GM19025 (cell line): ENCODE measurements around the gene LTB4R.
"Not testable (repeated sequence)": the region's sequence is repeated elsewhere in the genome, so short reads cannot be mapped to it uniquely, and the experiment has no call there.

Experiments used
- ATAC-seq: cut with Tn5 transposase; IDR thresholded peaks from one replicate; pipeline ENCODE4 v1.9.1; 2021; ENCODE audit warnings: mild to moderate bottlenecking, low read depth, moderate library complexity; ENCODE audit not compliant: unreplicated experiment

LTB4R gene

GRCh38 chr14:24338843-24339242 lies 27.5 kb downstream of the LTB4R start:
- no peak for ATAC-seq

DNA sequence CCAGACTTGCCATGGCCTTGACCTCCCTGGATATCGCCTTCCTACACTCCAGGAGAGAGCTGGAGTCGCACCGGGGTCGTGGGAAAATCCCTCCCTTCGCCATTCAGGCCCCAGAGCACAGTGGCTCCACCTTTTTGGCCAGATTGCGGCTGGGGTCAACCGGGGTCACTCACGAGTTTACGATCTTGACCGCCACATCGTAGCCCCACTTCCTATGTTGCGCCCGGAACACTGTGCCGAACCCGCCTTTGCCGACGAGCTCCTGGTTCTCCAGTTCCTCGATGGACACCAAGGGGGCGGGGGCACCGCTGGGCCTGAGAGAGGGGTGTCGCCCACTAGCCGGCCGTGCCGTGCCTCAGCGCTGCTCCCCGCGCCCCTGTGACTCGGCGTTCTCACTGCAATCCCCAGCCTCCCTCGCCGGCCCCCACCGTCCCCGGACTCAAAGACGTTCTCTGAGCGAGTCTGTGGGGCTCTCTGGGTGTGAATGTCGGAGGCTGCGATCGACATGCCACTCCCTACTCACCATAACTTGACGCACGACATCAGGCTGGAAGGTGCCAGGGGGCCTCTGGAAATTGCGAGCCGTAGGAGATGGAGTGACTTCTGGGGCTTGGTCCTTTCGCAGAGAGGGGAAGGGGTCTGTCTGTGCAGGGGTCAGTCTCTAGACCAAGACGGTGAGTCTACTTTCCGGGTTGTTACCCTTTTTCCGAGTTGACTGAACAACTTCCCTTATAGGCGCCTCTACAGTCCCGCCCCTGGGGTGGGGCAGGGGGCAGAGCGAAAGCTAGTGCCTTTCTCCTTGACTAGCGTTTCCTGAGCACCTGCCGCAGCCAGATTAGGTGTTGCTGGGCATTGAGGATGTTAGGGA lies 28.2 kb downstream of the LTB4R start, which contains the start of gene RIPK3:
Gene RIPK3, minus strand, starts transcription at position 708 of the 868 bp plus-strand sequence. Its CDS starts 165 bp downstream, at position 543.
- peak; percentile 84 for ATAC-seq

GRCh38 chr14:24340606-24341005 lies 29.3 kb downstream of the LTB4R start:
- ATAC-seq = no peak

DNA sequence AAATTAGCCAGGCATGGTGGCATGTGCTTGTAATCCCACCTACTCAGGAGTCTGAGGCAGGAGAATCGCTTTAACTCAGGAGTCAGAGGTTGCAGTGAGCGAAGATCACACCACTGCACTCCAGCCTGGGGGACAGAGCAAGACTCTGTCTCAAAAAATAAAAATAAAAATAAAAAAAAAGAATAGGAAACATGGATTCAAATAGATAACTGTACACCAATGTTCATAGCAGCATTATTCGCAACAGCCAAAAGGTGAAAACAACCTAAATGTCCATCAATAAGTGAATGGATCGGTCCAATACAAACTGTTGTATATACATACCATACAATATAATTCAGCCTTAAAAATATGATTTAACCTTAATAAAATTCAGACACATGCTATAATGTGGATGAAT lies 31.6 kb downstream of the LTB4R start:
- ATAC-seq = no peak

DNA sequence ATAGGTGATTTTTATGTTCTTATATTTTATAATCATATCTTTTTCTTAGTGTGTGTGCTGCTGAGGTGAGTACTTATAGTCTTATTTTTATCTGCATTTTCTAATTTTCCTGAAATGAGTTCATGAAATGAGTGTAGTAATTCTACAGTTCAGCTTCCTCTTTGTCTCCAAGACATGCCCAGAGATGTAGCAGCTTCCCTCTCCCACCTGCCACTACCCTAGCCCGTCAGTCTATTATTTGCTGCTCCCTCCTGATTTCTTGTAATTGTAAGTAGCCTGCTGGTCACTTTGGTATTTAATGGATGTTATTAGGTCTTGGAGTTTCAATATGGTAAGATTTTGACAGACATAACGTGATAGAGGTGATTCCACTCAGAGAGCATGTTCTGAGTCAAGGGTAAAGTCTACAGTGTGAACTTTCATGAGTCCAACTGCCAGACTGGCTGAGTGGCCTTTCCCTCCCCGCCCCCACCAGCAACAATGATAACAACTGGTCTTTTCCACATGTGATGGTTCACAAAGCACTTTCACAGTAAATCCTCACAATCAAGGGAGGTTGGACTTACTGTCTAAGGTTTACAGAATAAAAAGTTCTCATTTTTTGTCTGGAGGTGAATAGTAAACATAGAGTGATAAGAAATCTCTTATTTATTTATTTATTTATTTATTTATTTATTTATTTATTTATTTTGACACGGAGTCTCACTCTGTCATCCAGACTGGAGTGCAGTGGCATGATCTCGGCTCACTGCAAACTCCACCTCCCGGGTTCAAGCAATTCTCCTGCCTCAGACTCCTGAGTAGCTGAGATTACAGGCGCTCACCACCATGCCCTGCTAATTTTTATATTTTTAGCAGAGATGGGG lies 32.7 kb downstream of the LTB4R start:
- ATAC-seq = no peak

- ATAC-seq = no peak
Observed at GRCh38 chr14:24347134-24347533, 35.8 kb downstream of the LTB4R start.

DNA sequence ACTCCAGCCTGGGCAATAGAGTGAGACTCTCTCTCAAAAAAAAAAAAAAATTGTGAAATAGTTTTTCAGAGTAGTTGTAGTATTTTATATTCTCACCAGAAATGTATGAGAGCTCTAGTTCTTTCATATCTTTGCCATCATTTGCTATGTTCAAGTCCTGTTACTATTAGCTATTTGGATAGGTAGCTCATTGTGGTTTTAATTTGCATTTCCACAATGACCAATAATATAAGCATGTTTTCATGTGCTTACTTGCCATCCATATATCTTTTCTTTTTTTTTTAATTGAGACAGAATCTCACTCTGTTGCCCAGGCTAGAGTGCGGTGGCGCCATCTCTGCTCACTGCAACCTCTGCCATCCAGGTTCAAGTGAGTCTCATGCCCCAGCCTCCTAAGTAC lies 36.9 kb downstream of the LTB4R start:
- ATAC-seq = no peak

DNA sequence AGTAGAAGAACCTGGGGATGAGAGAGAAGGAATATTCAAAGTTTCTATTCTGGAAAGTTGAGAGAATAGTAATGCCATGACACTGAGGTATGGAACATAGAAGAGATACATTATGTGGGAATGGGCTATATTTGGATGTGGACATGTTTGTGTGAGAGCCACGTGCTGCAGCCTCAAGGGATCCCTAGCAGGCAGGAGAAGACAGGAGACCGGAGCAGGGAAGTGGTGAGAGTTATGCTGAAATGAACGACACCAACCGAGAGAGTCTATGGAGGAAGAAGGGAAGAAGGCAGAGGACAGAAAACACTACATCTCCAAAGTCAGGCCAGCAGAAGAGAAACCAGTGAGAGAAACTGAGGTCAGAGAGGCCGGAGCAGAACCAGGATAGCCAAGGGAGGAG lies 38.4 kb downstream of the LTB4R start:
- no peak for ATAC-seq

- ATAC-seq = no peak
Observed at GRCh38 chr14:24351517-24351916, 40.2 kb downstream of the LTB4R start.

DNA sequence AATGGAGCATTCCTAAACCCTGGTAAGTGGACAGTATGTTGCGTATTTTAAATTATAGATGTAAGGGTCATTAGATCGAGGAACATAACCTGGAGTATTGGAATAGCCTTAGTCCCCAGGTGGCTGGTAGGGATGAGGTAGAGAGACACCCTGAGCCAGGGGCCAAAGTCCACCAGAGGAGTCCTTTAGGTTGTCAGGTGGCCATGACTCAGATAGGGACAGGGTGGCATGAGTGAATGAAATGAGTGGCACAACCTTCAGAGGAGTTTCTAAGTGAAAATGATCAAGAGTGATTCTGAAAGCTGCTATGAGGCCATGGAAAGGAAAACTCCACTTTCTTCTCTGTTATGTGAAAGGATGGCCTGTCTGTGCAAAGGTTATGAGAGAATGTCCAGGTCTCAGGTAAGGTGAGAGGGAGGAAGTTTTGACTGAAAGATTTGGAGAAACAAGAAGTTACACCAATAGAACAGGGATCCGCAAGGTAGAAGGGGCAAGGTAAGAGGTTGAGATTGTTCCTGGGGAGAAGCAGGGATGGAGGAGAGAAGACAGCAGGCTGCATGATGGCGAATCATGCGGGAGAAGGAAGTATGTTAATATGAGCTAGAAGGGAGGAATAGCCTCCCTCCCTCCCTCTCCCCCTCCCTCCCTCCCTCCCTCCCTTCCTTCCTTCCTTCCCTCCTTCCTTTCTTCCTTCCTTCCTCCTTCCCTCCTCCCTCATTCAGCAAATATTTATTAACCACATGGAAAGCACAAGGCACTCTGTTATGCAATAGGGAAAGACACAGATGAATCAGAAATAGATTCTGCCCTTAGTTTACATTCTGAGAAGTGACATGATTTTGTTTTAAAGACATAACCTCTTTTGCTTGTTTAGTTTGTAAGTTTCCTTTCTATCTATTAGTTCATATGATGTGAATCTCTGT lies 42.5 kb downstream of the LTB4R start:
- no peak for ATAC-seq

DNA sequence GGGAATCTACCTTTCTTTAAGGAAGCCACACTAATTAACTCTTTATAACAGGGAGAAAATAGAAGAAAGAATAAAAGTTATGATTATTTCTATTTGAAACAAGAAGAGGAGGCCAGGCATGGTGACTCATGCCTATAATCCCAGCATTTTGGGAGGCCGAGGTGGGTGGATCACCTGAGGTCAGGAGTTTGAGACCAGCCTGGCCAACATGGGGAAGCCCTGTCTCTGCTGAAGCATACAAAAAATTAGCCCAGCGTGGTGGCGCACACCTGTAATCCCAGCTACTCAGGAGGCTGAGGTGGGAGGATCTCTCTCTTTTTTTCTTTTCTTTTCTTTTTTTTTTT lies 43.2 kb downstream of the LTB4R start:
- ATAC-seq = not testable (repeated sequence)

GRCh38 chr14:24355009-24355408 lies 43.7 kb downstream of the LTB4R start:
- no peak for ATAC-seq

- no peak for ATAC-seq
Observed at GRCh38 chr14:24356208-24356607, 44.9 kb downstream of the LTB4R start.

DNA sequence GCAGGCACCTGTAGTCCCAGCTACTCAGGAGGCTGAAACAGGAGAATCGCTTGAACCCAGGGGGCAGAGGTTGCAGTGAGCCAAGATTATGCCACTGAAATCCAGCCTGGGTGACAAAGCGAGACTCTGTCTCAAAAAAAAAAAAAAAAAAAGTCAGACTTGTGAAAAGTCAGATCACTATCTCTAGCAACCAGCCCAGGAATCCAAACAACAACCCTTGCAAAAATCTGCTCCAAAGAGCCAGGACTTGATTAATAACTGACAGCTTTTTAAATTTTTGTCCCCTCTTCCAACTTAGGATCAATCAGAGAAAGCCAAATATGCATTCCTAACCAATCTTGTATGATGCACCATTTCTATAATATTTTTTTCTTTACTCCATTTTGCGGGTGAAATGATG lies 49.0 kb downstream of the LTB4R start:
- ATAC-seq = no peak

DNA sequence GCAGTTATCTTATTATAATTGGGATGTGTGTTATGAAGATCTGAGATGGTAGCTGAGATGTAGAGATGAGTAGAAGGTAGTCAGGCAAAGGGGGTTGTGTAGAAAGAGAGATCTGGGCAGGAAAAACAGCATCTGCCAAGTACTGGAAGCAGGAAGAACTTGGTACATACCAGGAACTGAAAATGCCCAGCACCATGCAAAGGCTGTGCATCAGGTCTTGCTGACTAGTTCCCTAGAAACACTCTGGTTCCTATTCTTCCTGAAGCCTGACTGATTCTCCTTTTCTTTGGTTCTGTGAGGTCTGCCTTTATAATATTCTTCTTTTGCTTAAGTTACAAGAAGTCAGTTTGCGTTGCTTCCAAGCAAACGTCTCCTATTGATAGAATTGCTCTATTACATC lies 50.0 kb downstream of the LTB4R start:
- no peak for ATAC-seq

DNA sequence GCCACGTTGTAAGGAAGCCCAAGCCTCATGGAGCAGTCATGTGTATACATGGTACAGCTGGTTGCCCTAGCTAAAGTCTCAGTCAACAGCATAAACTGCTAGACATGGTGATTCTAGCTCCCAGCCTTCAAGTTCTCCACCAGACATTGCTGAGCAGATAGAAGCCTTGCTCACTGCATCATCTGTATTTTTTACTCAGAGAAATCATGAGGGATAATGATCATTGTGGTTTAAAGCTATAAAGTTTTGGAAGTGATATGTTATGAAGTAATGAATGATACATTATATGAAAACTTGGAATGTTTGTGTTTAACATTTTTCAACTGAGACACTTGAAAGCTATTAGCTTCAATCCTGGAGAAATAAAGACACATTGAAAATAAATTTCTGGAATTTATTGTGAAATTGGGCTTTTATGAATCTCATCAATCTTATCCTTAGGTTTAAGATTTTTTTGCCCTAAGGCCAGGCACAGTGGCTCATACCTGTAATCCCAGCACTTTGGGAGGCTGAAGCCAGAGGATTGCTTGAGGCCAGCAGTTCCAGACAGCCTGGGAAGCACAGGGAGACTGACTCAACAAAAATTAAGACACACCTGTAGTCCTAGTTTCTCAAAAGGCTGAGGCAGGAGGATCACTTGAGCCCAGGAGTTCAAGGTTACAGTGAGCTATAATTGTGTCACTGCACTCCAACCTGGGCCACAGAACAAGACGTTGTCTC lies 51.1 kb downstream of the LTB4R start:
- no peak for ATAC-seq

GRCh38 chr14:24363401-24363800 lies 52.1 kb downstream of the LTB4R start:
- ATAC-seq = no peak

- no peak for ATAC-seq
Observed at GRCh38 chr14:24364841-24365240, 53.5 kb downstream of the LTB4R start.

GRCh38 chr14:24365600-24366412 lies 54.5 kb downstream of the LTB4R start:
- ATAC-seq = no peak
